T-helper 2 cell treated with Interferon-gamma antibody and Interleukin-4, amounts not matched to agents 5 μg/mL and 100 μg/mL, for 36 hours (primary cell): Measurements from ENCODE around the gene RNF144A.

Experiments used
- DNase-seq: peaks from one replicate; pipeline ENCODE4 v3.0.0; 2021; ENCODE audit warnings: low spot score
- H3K27ac Mint-ChIP-seq: one replicate; pipeline ENCODE4 v1.8.0; 2021; ENCODE audit warnings: mild to moderate bottlenecking, mixed read lengths
- H3K27me3 Mint-ChIP-seq: one replicate; pipeline ENCODE4 v1.8.0; 2021; ENCODE audit warnings: low read depth, mixed read lengths
- H3K36me3 Mint-ChIP-seq: one replicate; pipeline ENCODE4 v1.8.0; 2021; ENCODE audit warnings: low read depth, mixed read lengths
- H3K4me1 Mint-ChIP-seq: one replicate; pipeline ENCODE4 v1.8.0; 2021; ENCODE audit warnings: low read depth, mixed read lengths
- H3K4me3 Mint-ChIP-seq: one replicate; pipeline ENCODE4 v1.8.0; 2022; ENCODE audit warnings: mild to moderate bottlenecking, moderate library complexity, mixed read lengths
- H3K9me3 Mint-ChIP-seq: one replicate; pipeline ENCODE4 v1.8.0; 2021; ENCODE audit warnings: mixed read lengths

Gene RNF144A

DNA sequence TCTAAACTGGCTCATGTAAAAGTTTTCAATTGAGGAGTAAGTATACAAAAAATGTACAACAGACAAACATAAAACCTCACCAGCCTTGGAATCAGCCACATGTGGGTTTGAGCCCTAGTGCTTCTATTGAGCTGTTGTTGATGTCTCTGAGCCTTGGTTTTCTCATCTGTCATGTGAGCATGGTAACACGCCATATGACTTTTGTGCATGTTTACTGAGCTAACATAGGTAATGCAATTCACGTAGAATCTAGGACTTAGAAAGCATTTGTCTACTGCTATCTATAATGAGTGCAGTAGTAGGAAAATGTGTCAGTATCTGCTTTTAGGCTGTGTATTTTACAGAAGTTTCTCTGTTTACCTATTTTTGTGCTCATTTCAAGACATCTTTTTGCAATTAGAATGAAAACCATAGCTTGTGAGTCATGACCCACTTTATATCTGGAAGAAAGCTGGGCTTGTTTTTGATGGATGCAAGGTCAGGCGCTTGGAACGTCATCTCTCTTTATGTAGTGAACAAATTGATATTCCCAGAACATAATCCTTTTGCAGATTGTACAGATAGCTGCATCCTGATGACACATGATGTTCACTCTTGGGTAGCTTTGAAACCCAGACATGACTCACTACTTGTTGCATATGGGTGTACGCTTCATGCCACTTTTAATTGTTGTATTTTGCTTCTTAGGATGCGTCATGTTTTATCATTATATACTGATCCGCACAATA, 94.3 kb downstream of the RNF144A start:
- H3K4me1 Mint-ChIP-seq: peaks cover 21% of the 10 kb centered on the region

DNA sequence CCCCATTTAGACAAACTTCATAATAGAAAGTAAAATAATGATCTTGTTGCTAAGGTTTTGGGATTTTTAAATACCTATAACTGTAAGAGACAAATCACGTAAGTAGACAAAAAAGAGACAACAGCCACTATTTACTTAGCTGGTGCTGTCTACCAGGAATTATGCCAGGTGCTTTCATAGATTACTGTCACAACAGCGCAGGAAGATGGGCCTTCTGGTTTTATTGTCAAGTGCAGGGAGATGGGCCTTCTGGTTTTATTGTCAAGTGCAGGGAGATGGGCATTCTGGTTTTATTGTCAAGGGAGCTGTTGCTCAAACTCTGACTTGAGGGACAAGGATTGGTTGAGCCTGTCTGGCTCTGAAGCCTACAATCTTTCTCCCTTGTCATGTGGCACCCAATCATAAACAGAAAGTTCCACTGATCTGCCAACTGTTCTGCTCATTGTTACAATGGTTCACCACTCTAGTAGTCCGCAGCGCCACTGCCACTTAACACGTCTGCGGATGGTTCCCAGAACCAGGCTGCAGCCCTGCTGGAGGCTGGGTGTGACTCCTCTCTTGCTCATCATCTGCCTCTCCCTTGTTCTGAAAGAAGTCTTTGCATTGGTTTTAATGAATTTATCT, 95.0 kb downstream of the RNF144A start:
- no peak overlapping the region for H3K4me3 Mint-ChIP-seq
- H3K36me3 Mint-ChIP-seq: peaks cover 14% of the 10 kb centered on the region
- peaks cover 21% of the 10 kb centered on the region for H3K4me1 Mint-ChIP-seq
- H3K9me3 Mint-ChIP-seq: no peaks in the 10 kb centered on the region
- no peaks in the 10 kb centered on the region for H3K27me3 Mint-ChIP-seq
- no peak overlapping the region for H3K27ac Mint-ChIP-seq
- no peak for DNase-seq

More for the DNA sequence above, 94.3 kb downstream of the RNF144A start:
- H3K4me3 Mint-ChIP-seq: no peak overlapping the region
- no peak overlapping the region for H3K27ac Mint-ChIP-seq
- no peaks in the 10 kb centered on the region for H3K27me3 Mint-ChIP-seq
- H3K9me3 Mint-ChIP-seq: no peaks in the 10 kb centered on the region
- H3K36me3 Mint-ChIP-seq: peaks cover 17% of the 10 kb centered on the region
- no peak for DNase-seq

DNA sequence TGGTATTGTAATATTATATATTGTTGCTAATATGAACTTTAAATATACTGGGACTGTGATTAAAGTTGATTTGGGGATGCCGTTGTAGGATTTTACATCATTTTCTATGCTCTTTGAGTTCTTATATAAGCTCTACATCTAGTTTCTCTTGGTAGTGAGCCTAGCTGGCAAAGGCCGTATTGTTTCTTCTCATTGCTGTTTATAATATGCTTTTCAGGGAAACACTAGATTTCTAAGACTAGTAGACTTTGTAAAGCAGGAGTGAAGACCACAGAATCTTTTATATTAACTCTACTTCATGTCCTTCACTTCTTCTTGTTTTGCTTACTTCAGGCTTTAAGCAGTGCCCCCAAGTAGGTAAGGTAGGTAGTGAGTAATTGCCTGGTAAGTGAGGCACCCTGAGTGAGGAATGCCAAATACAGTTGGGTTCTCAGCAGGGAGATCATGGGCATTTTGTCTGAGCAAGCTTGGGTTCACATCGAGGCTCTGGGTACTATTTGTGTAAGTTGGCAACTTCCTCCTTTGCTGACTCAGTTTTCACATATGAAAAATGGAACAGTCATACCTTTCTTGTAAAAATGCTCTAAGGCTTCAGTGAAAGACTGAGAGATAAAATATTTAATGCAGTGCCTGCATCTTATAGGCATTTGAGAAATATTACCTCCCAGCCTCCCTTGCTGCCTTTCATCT, 96.4 kb downstream of the RNF144A start:
- Mint-ChIP-seq H3K9me3 (no peaks in the 10 kb centered on the region), H3K4me1 (peaks cover 21% of the 10 kb centered on the region), H3K4me3 (no peak overlapping the region), H3K27ac (peak overlapping the region; percentile 33), H3K27me3 (no peaks in the 10 kb centered on the region), H3K36me3 (peaks cover 15% of the 10 kb centered on the region)
- no peak for DNase-seq

DNA sequence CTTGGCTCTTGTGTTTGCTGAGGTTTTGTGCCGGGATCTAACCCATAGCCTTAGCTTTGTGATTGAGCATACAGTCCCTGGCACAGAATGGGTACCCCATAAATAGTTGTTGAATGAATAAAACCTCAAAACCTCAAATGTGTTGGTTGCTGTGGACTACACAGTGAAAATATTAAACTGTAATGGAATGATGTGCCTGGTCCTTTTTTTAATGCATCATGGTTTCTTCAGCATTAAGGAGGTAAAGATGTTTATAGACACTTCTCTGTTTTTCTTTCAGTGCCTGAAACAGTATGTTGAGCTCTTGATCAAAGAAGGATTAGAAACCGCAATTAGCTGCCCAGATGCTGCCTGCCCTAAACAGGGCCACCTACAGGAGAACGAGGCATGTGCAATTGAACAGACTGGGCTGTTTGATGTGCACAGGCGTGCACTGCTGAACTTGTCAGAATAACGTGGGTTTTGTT, 97.0 kb downstream of the RNF144A start:
- no peaks in the 10 kb centered on the region for H3K27me3 Mint-ChIP-seq
- H3K4me3 Mint-ChIP-seq: no peak overlapping the region
- H3K4me1 Mint-ChIP-seq: peaks cover 21% of the 10 kb centered on the region
- DNase-seq: no peak
- H3K9me3 Mint-ChIP-seq: no peaks in the 10 kb centered on the region
- no peak overlapping the region for H3K27ac Mint-ChIP-seq
- H3K36me3 Mint-ChIP-seq: peaks cover 15% of the 10 kb centered on the region

DNA sequence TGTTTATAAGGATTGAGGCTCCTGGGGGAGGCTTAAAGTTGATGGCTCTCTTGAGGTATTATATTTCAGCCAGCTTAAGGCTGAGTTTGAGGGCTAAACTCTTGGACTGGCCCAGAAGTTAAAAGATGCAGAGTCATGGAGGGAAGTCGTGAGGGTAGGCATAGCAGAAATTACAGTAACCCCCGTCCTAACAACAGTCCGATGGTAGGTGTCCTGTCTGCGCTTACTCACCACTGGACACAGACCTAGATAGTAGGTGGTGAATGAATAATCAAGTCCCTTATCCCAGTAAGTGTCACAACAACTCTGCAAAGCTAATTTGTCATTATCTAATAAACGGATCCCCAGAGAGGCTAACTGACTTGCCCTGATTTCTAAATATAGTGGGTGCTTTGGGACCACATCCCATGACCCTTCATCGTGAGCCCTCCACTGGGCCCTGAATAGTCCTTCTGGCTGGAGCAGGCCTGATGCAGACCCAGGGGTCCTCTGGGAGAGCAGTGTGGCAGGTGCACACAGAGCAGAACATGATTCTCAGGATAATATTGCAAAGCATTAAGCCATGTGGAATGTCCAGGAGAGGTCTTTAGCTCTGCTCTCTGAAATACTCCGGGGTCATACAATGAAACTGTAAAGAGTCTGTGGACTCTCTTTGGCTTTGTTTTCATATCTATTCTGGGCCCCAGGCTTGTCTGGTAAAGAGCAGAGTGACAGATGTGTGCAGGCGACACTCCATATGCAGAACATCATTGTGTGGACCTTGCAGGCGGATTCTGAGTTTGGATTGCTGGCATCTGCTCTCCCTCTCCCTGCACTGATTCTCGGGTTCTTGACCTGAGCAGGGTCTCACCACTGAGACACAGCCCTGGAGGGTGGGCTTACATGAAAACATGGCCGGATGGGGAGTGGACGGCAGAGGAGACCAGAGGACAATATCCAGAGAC, 98.1 kb downstream of the RNF144A start:
- no peak for DNase-seq
- no peak overlapping the region for H3K27ac Mint-ChIP-seq
- no peak overlapping the region for H3K4me3 Mint-ChIP-seq
- H3K27me3 Mint-ChIP-seq: no peaks in the 10 kb centered on the region
- peaks cover 21% of the 10 kb centered on the region for H3K4me1 Mint-ChIP-seq
- H3K36me3 Mint-ChIP-seq: peaks cover 19% of the 10 kb centered on the region
- no peaks in the 10 kb centered on the region for H3K9me3 Mint-ChIP-seq

DNA sequence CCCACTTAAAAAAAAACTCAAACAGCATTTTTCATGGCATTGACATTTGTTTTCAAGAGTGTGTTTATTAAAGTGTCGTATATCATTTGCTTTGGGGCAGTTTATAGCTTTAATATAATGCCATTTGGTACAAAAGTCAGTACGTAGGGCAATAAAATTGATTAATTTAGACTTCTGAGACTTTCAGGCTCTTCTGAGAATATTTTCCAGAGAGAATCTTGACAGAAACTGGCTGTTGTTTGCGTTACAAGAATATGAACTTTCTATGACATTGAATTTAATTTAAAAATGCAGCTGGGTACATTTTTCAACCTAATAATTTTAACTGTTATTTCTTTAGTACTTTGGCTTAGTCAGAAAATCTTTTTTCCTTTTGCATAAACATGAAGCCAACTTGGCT, 98.9 kb downstream of the RNF144A start:
- no peaks in the 10 kb centered on the region for H3K27me3 Mint-ChIP-seq
- H3K9me3 Mint-ChIP-seq: no peaks in the 10 kb centered on the region
- DNase-seq: no peak
- peaks cover 18% of the 10 kb centered on the region for H3K4me1 Mint-ChIP-seq
- H3K27ac Mint-ChIP-seq: no peak overlapping the region
- H3K36me3 Mint-ChIP-seq: peaks cover 24% of the 10 kb centered on the region
- no peak overlapping the region for H3K4me3 Mint-ChIP-seq

DNA sequence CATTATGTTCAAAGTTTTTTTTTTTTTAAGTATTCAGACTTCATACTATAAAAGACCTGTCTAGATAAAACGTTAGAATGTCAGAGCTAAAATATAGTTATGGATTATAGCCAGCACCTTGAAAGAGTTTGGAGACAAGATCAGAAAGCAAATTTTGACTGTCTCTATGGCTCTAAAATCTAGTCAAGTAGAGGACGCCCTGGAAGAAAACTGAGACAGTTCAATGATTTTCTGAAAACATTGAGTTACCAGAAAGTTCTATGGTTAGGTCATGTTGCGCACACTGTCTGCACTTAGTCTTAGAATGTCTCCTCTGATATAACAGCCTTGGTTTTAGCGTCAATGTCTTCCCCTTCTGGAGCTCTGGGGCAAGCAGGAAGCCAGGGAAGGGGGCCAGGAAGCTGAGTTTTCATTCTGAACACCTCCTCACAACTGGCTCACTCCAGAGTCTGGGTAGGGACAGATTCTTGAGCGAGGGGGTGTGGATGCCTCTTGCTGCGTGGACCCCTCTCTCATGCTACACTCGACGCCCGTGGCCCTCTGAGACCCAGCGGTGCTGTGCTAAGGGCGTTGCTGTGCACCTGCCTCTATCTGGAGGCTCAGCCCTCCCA, 99.5 kb downstream of the RNF144A start:
- H3K9me3 Mint-ChIP-seq: no peaks in the 10 kb centered on the region
- H3K27ac Mint-ChIP-seq: no peak overlapping the region
- no peak overlapping the region for H3K4me3 Mint-ChIP-seq
- H3K4me1 Mint-ChIP-seq: peaks cover 18% of the 10 kb centered on the region
- no peaks in the 10 kb centered on the region for H3K27me3 Mint-ChIP-seq
- H3K36me3 Mint-ChIP-seq: peaks cover 30% of the 10 kb centered on the region
- no peak for DNase-seq

DNA sequence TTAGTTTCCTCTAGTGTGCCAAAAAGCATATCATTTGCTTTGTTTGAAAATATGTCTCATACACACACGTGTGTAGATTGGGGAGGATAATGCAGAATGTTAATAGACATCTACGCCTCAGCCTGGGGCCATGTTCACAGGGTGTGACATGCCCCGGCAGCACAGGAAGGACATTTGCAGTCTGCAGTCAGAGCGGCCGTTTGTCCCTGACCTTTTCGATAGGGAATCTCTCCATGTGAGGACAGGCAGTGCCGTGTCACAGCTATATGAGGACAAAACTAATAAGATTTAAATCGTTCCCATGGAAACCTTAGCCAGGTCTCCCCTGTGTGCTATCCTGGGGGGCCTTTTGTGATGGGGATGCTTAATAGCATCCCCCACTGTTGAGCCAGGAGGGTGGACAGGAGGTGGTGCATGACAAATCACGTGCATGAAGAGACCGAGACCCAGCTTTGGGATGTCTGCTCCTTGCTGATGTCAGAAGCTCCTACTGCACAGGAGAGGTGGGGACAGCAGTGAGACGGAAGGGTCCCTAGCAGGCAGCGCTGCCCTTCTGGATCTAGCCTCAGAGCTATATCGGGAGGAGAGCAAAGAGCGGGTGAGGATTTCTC, 100.6 kb downstream of the RNF144A start:
- no peak for DNase-seq
- H3K27ac Mint-ChIP-seq: no peak overlapping the region
- H3K36me3 Mint-ChIP-seq: peaks cover 26% of the 10 kb centered on the region
- peaks cover 18% of the 10 kb centered on the region for H3K4me1 Mint-ChIP-seq
- no peaks in the 10 kb centered on the region for H3K27me3 Mint-ChIP-seq
- H3K4me3 Mint-ChIP-seq: no peak overlapping the region
- no peaks in the 10 kb centered on the region for H3K9me3 Mint-ChIP-seq

DNA sequence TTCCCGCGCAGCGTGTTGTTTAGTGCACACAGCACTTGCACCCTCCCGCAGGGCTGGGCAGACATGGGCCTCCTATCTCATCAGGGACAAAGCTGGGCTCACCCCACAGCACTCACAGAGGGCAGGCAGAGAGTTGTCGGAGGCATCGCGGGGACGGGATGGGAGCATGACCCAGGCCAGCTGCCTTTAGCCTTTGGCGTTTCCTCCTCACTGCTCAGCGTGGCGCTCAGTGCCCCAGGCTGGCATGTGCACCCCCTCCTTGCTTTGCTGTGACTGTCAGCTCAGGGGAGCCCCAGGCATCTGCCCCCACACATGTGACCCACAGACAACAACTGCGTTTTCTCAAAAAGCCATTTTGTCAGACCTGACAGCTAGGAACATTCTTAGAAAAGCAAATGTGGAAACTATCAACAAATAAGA, 101.1 kb downstream of the RNF144A start:
- Mint-ChIP-seq H3K9me3 (no peaks in the 10 kb centered on the region), H3K27ac (no peak overlapping the region), H3K27me3 (no peaks in the 10 kb centered on the region), H3K4me1 (peaks cover 14% of the 10 kb centered on the region), H3K4me3 (no peak overlapping the region), H3K36me3 (peaks cover 28% of the 10 kb centered on the region)
- DNase-seq: no peak

DNA sequence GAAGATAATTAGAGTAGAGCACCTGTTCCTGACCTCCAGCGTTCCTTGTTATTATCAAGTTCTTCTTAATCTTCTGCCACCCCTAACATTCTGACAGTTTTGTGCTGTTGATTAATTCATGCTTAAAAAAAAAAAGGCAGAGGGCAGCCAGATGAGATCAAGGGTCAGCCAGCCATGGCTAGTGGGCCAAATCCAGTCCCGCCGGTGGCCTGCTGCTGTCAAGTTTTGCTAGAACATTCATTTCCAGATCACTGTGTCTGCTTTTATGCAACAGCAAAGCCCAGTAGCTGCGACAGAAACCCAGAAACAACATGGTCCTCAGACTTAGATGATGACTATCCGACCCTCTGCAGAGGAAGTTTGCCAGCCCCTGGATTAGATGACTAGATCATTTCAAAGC, 101.6 kb downstream of the RNF144A start:
- DNase-seq: no peak
- no peaks in the 10 kb centered on the region for H3K9me3 Mint-ChIP-seq
- H3K4me3 Mint-ChIP-seq: no peak overlapping the region
- H3K4me1 Mint-ChIP-seq: peaks cover 10% of the 10 kb centered on the region
- H3K27me3 Mint-ChIP-seq: no peaks in the 10 kb centered on the region
- no peak overlapping the region for H3K27ac Mint-ChIP-seq
- peaks cover 31% of the 10 kb centered on the region for H3K36me3 Mint-ChIP-seq

DNA sequence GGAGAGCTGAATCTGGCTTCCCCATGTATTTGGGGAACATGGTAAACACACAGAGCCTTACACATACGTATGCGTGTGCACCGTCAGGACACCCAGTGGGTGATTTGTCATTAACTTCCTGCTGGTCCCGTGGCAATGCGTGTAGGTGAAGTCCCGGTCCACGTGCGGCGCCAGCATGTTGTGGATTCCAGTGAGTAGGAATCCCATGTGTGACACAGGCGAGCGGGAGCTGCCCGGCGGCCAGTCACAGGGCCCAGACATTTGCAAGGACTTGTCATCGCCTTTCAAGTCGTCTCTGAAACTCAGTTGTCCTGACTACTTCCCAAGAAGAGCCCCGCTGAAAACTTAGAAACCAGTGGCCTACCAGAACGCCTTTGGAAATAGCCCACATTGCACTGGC, 102.0 kb downstream of the RNF144A start:
- H3K27me3 Mint-ChIP-seq: no peaks in the 10 kb centered on the region
- H3K4me1 Mint-ChIP-seq: peaks cover 5% of the 10 kb centered on the region
- H3K4me3 Mint-ChIP-seq: no peak overlapping the region
- H3K36me3 Mint-ChIP-seq: peaks cover 32% of the 10 kb centered on the region
- H3K9me3 Mint-ChIP-seq: no peaks in the 10 kb centered on the region
- no peak overlapping the region for H3K27ac Mint-ChIP-seq
- DNase-seq: no peak

DNA sequence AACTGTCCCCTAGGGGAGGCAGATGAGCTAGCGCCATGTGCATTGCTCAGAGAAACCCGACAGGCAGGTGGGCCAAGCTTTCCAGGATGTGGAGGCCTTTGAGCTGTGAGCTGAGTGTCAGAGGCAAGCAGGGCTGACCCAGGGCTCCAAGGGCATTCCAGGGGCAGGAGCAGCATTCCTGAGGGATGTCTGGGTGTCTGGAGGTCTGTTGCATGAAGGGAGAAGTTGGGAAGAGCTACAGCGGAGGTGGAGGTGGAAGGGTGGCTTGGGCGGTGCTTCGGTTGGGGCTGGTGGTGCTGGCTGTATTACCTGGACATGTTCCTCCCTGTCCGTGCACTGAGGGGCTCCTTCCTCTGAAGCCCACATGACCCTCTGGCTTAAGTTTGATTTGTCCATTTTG, 102.8 kb downstream of the RNF144A start:
- H3K36me3 Mint-ChIP-seq: peaks cover 33% of the 10 kb centered on the region
- no peaks in the 10 kb centered on the region for H3K4me1 Mint-ChIP-seq
- H3K27me3 Mint-ChIP-seq: no peaks in the 10 kb centered on the region
- no peak overlapping the region for H3K4me3 Mint-ChIP-seq
- no peak for DNase-seq
- H3K27ac Mint-ChIP-seq: no peak overlapping the region
- H3K9me3 Mint-ChIP-seq: no peaks in the 10 kb centered on the region

DNA sequence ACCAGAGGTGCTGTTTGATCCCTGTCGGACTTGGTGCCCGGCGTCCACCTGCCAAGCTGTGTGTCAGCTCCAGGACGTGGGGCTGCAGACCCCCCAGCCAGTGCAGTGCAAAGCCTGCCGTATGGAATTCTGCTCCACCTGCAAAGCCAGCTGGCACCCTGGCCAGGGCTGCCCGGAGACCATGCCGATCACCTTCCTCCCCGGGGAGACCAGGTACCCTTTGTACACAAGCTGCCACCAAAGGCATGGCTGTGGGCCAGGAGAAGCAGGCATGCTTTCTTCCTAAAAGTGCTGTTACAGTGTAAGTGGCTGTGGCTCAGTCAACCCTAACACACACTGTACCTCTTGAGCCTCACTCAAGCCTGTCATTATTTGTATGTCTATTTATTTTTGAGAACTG, 103.3 kb downstream of the RNF144A start:
- no peaks in the 10 kb centered on the region for H3K27me3 Mint-ChIP-seq
- H3K27ac Mint-ChIP-seq: no peak overlapping the region
- peaks cover 34% of the 10 kb centered on the region for H3K36me3 Mint-ChIP-seq

More for the DNA sequence above, 103.3 kb downstream of the RNF144A start:
- Mint-ChIP-seq H3K9me3 (no peaks in the 10 kb centered on the region), H3K4me1 (no peaks in the 10 kb centered on the region), H3K4me3 (no peak overlapping the region)
- DNase-seq: no peak
